H1 (cell line): ENCODE data around the gene ULK3. TPM values are rescaled to one million over a fixed set of nuclear protein-coding genes. Genes with fewer than 3 reads are reported as not detected.

Experiments
- CTCF ChIA-PET: fragments of 300-600 bp; sonication (Branson Sonifier 250); formaldehyde crosslinking; loops from one replicate; lab custom pipeline; 2021; ENCODE audit not compliant: partially characterized antibody; lab: Charles Lee
- POLR2A ChIA-PET: fragments of 300-600 bp; sonication (Branson Sonifier 250); formaldehyde crosslinking; loops from one replicate; lab custom pipeline; 2021; ENCODE audit warnings: inconsistent platforms; ENCODE audit not compliant: partially characterized antibody; lab: Charles Lee
- DNase-seq, 2 experiments: peaks; one replicate each; pipeline versions ENCODE4 v3.0.0 to v3.0.0-alpha.2; 2010 to 2022; ENCODE audit warnings: low spot score in 2 of 2, low read depth in 1 of 2, mixed read lengths in 1 of 2
- FAIRE-seq: peaks from 2 replicates; lab custom pipeline; 2011; peaks lifted over from hg19 to GRCh38; lab: Jason Lieb, UNC
- H2AFZ ChIP-seq: 2 replicates; pipeline ENCODE4 v1.8.1; 2012; ENCODE audit warnings: low read length, inconsistent platforms
- H2AK5ac ChIP-seq: 2 replicates; pipeline ENCODE4 v1.6.1; 2013; ENCODE audit warnings: low read depth, low read length
- H2BK120ac ChIP-seq: replicated peaks from 2 replicates; pipeline ENCODE3; 2013; ENCODE audit warnings: low read depth, low read length, inconsistent platforms
- H2BK12ac ChIP-seq: 2 replicates; pipeline ENCODE4 v1.6.1; 2013; ENCODE audit warnings: low read depth, low read length
- H2BK15ac ChIP-seq: 2 replicates; pipeline ENCODE4 v1.6.1; 2013; ENCODE audit warnings: low read length
- H2BK20ac ChIP-seq: 2 replicates; pipeline ENCODE4 v1.6.1; 2013; ENCODE audit warnings: low read length
- H2BK5ac ChIP-seq: 2 replicates; pipeline ENCODE4 v1.6.1; 2013; ENCODE audit warnings: low read depth, low read length
- H3K14ac ChIP-seq: 2 replicates; pipeline ENCODE4 v1.6.1; 2013; ENCODE audit warnings: inconsistent platforms; ENCODE audit not compliant: insufficient read length
- H3K18ac ChIP-seq: 2 replicates; pipeline ENCODE4 v1.6.1; 2013; ENCODE audit warnings: low read length; ENCODE audit errors: extremely low read depth
- H3K23ac ChIP-seq: 2 replicates; pipeline ENCODE4 v1.6.1; 2013; ENCODE audit warnings: inconsistent platforms; ENCODE audit not compliant: insufficient read length
- H3K23me2 ChIP-seq: 2 replicates; pipeline ENCODE4 v1.6.1; 2013; ENCODE audit warnings: low read depth, low read length
- H3K27ac ChIP-seq: 2 replicates; pipeline ENCODE4 v1.6.1; 2011; ENCODE audit warnings: low read depth, low read length, inconsistent platforms
- H3K27me3 ChIP-seq, 4 experiments: replicated peaks in 1 of 4; 1 replicate in 1 of 4; 2 replicates in 3 of 4; pipeline versions ENCODE4 v1.6.1 to v1.8.1; 2011 to 2013; ENCODE audit warnings: low read length in 3 of 4, mild to moderate bottlenecking in 3 of 4, inconsistent platforms in 2 of 4, mixed read lengths in 2 of 4, moderate library complexity in 1 of 4; ENCODE audit not compliant: control insufficient read depth in 3 of 4, insufficient read depth in 3 of 4; ENCODE audit errors: extremely low read depth in 1 of 4
- H3K36me3 ChIP-seq, 4 experiments: 2 replicates each; pipeline versions ENCODE4 v1.6.1 to v1.8.1; 2011 to 2013; ENCODE audit warnings: mild to moderate bottlenecking in 4 of 4, low read length in 3 of 4, moderate library complexity in 2 of 4, control low read depth in 1 of 4, inconsistent platforms in 1 of 4; ENCODE audit not compliant: insufficient read depth in 4 of 4, control insufficient read depth in 2 of 4
- H3K4ac ChIP-seq: replicated peaks from 2 replicates; pipeline ENCODE3; 2013; ENCODE audit warnings: low read length, low read depth, mixed read lengths, inconsistent platforms; ENCODE audit not compliant: insufficient read length
- H3K4me1 ChIP-seq, 4 experiments: replicated peaks in 1 of 4; 1 replicate in 1 of 4; 2 replicates in 3 of 4; pipeline versions ENCODE4 v1.6.1 to v1.8.1; 2011 to 2013; ENCODE audit warnings: low read length in 3 of 4, inconsistent platforms in 2 of 4, mixed read lengths in 1 of 4; ENCODE audit not compliant: insufficient read depth in 4 of 4, control insufficient read depth in 3 of 4
- H3K4me2 ChIP-seq, 2 experiments: 2 replicates each; pipeline versions ENCODE4 v1.6.1 to v1.8.1; 2011 to 2013; ENCODE audit warnings: low read depth in 2 of 2, low read length in 2 of 2, control low read depth in 1 of 2, inconsistent platforms in 1 of 2, mild to moderate bottlenecking in 1 of 2; ENCODE audit not compliant: insufficient read depth in 1 of 2
- H3K4me3 ChIP-seq, 4 experiments: fragments of 200-600, 300-600 bp in 1 of 4; sonication (generic), shearing (Covaris generic), sonication (Bioruptor Twin) in 1 of 4; 2 replicates each; pipeline versions ENCODE4 v1.5.1 to v1.8.1; 2011 to 2016; ENCODE audit warnings: low read length in 4 of 4, low read depth in 3 of 4, control low read depth in 2 of 4, inconsistent platforms in 2 of 4, mild to moderate bottlenecking in 2 of 4, mixed read lengths in 1 of 4, moderate library complexity in 1 of 4; ENCODE audit not compliant: insufficient read depth in 2 of 4; ENCODE audit errors: extremely low read depth in 1 of 4
- H3K56ac ChIP-seq: replicated peaks from 2 replicates; pipeline ENCODE3; 2013; ENCODE audit warnings: low read depth, mild to moderate bottlenecking, mixed read lengths, low read length, inconsistent platforms; ENCODE audit not compliant: insufficient read length
- H3K79me1 ChIP-seq: 2 replicates; pipeline ENCODE4 v1.6.1; 2013; ENCODE audit warnings: low read depth, low read length, control low read depth
- H3K79me2 ChIP-seq, 2 experiments: 2 replicates each; pipeline versions ENCODE4 v1.6.1 to v1.8.1; 2012 to 2013; ENCODE audit warnings: low read length in 2 of 2, mild to moderate bottlenecking in 2 of 2, inconsistent platforms in 1 of 2; ENCODE audit not compliant: insufficient read depth in 2 of 2, control insufficient read depth in 1 of 2
- H3K9ac ChIP-seq, 4 experiments: replicated peaks in 1 of 4; 1 replicate in 1 of 4; 2 replicates in 3 of 4; pipeline versions ENCODE4 v1.6.1 to v1.8.1; 2011 to 2013; ENCODE audit warnings: low read depth in 3 of 4, low read length in 3 of 4, control low read depth in 2 of 4, mild to moderate bottlenecking in 2 of 4, moderate library complexity in 2 of 4, inconsistent platforms in 1 of 4; ENCODE audit errors: extremely low read depth in 1 of 4
- H3K9me3 ChIP-seq, 2 experiments: 2 replicates each; pipeline versions ENCODE4 v1.6.1 to v1.8.1; 2012 to 2013; ENCODE audit warnings: mild to moderate bottlenecking in 2 of 2, moderate library complexity in 2 of 2, control low read depth in 1 of 2, inconsistent platforms in 1 of 2, low read depth in 1 of 2, low read length in 1 of 2, mixed read lengths in 1 of 2; ENCODE audit not compliant: insufficient read depth in 2 of 2
- H4K20me1 ChIP-seq, 2 experiments: replicated peaks in 1 of 2; 2 replicates each; pipeline versions ENCODE3 to v1.8.1; 2011 to 2013; ENCODE audit warnings: inconsistent platforms in 2 of 2, low read length in 2 of 2, mild to moderate bottlenecking in 1 of 2; ENCODE audit not compliant: insufficient read depth in 2 of 2, control insufficient read depth in 1 of 2
- H4K5ac ChIP-seq: 2 replicates; pipeline ENCODE4 v1.6.1; 2013; ENCODE audit warnings: low read length, low read depth, mixed read lengths, inconsistent platforms; ENCODE audit not compliant: insufficient read length
- H4K8ac ChIP-seq: 2 replicates; pipeline ENCODE4 v1.8.0; 2013; ENCODE audit warnings: mild to moderate bottlenecking, moderate library complexity, low read length, inconsistent platforms; ENCODE audit not compliant: insufficient read depth; ENCODE audit errors: extremely low read depth
- H4K91ac ChIP-seq: replicated peaks from 2 replicates; pipeline ENCODE3; 2013; ENCODE audit warnings: low read length, mixed read lengths, inconsistent platforms; ENCODE audit not compliant: insufficient read length
- KDM1A ChIP-seq: fragments of 200-600, 300-600 bp; sonication (generic); IDR thresholded peaks from 2 replicates; pipeline ENCODE4 v1.7.1; 2016; ENCODE audit warnings: mild to moderate bottlenecking, low read length, borderline replicate concordance
- KDM4A ChIP-seq: IDR thresholded peaks from one replicate; pipeline ENCODE4 v1.7.1; 2012; ENCODE audit warnings: low read depth, mild to moderate bottlenecking, moderate library complexity, low read length, inconsistent platforms; ENCODE audit not compliant: severe bottlenecking
- WGBS, 2 experiments: shearing (Covaris generic) in 1 of 2; methylation state at CpG; one replicate each; pipeline versions ENCODE4 v1.1.6 to v1.1.7; 2013 to 2015; ENCODE audit warnings: low lambda C conversion rate in 2 of 2, mixed read lengths in 2 of 2, inconsistent platforms in 1 of 2, low coverage in 1 of 2, missing lambda C conversion rate in 1 of 2; ENCODE audit not compliant: insufficient replicate concordance in 2 of 2, insufficient coverage in 1 of 2, insufficient read length in 1 of 2; ENCODE audit errors: extremely low coverage in 1 of 2, missing lambda C conversion rate in 1 of 2; 5-methylcytosine and 5-hydroxymethylcytosine counted together
- polyA plus RNA-seq, 7 experiments: library from polyadenylated mRNA; depleted of rRNA in 3 of 7; stranded (reverse) in 5 of 7; unstranded in 2 of 7; fragments of >200 nt in 5 of 7; fragments of 200-250 nt in 2 of 7; gene quantifications; 1 replicate in 5 of 7; 2 replicates in 1 of 7; 4 replicates in 1 of 7; pipeline versions ENCODE4 v1.2.1 to v1.2.3, GENCODE V29; 2011 to 2013; ENCODE audit warnings: missing spikeins in 2 of 7, mixed read lengths in 2 of 7
- total RNA-seq: library from RNA; stranded (reverse); fragmentation: NEBNext Ultra II Directional; extraction: Animal tissue kit (Norgen Biotek cat#: 25700); gene quantifications from 2 replicates; pipeline ENCODE4 v1.2.1, GENCODE V29; 2021

The ULK3 gene
- total and polyA plus RNA-seq, 2 of the 8 experiments (the other 6 are each of a cell fraction or from before 2014, with no cell fraction given), result 27.1 to 34.4 TPM

- Histone ChIP-seq H3K27ac (no peak overlapping the region), H2BK15ac (no peak overlapping the region), H2BK20ac (no peak overlapping the region), H3K56ac (no peak overlapping the region), H4K20me1 (peaks cover 36 to 49% of the 10 kb centered on the region in 2 experiments), H3K4me3 (no peak overlapping the region), H3K4me1 (peaks cover 4 to 27% (median 14%) of the 10 kb centered on the region in 4 experiments), H4K5ac (no peak overlapping the region), H2BK12ac (no peak overlapping the region), H2BK5ac (no peak overlapping the region), H2AFZ (no peak overlapping the region), H4K8ac (no peak overlapping the region), H3K23me2 (no peaks in the 10 kb centered on the region), H2AK5ac (no peak overlapping the region), H3K4ac (no peak overlapping the region), H3K36me3 (no peaks in the 10 kb centered on the region), H3K9ac (no peak overlapping the region), H4K91ac (no peak overlapping the region), H3K14ac (no peak overlapping the region), H3K23ac (no peak overlapping the region), H3K18ac (no peak overlapping the region), H3K9me3 (no peaks in the 10 kb centered on the region), H3K27me3 (no peaks in the 10 kb centered on the region), H3K4me2 (no peak overlapping the region), H3K79me2 (peaks cover 0 to 7% of the 10 kb centered on the region in 2 experiments; a peak in 1 of 4 replicates), H2BK120ac (no peak overlapping the region), H3K79me1 (peaks cover 29% of the 10 kb centered on the region)
- no peak for DNase-seq
- 92% methylated on average over 12 of the region's 12 CpGs; no CpG with 5 or more reads in 1 of the 2 experiments for WGBS, 2 experiments
- no peak for FAIRE-seq
- POLR2A ChIA-PET, result interaction anchor here (0.6 to 2.8 kb wide), 8 partner anchors 8 to 275 kb away, joined by 3 to 14 read pairs (median 4); partner anchors contain the start of gene CSK
- TF ChIP-seq KDM1A, result peak; percentile 38; the same call in 1 of the 2 replicates
- no peak for TF ChIP-seq KDM4A
- CTCF ChIA-PET, result interaction anchor here (0.5 to 53.7 kb wide), 15 partner anchors 8 to 239 kb away, joined by 3 to 1439 read pairs (median 5); partner anchors contain the start of genes CLK3 and CSK
These were observed 50.5 kb downstream of the ULK3 start for GRCh38 chr15:74792227-74793016.
